Measurements from ENCODE around the gene PIR.

PIR gene

DNA sequence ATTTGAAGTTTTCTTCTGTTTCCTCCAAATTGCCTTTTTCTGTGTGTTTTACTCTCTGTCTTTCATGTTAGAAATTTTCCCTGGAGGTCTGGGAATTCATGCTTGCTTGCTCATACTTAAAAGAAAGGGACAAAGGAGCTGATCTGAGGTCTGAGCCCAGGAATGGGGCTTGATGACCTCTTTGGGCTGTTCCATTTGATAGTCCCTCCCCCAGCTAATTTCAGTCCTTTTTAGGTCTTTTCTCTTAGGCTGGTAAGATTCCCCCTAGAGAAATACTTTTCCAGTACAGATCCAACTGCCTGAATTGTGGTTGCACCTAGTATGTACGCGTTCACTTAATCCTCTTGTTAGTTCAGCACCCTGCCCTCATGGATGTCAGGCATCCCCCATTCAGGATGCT is 152.3 kb downstream of the PIR start:
- Histone ChIP-seq H3K4me1 (ENCODE audit: control extremely low read depth in 1 of 4, control insufficient read depth in 4 of 4, insufficient read depth in 4 of 4, low read length in 3 of 4) (peaks cover 0 to 3% (median 1%) of the 10 kb centered on the region in 4 experiments), H3K4me3 (ENCODE audit: control insufficient read depth in 1 of 7, extremely low read depth in 1 of 7, insufficient read depth in 4 of 7, low read depth in 2 of 7, low read length in 6 of 7) (no peak overlapping the region), H3K27me3 (replicated peaks in 2 of 5; ENCODE audit: control insufficient read depth in 4 of 5, insufficient read depth in 5 of 5, low read length in 4 of 5) (peaks cover 3 to 40% (median 3%) of the 10 kb centered on the region in 5 experiments), H3K9me3 (ENCODE audit: control extremely low read depth in 1 of 5, control insufficient read depth in 4 of 5, insufficient read depth in 2 of 5, low read depth in 1 of 5, low read length in 4 of 5) (no peaks in the 10 kb centered on the region), H3K27ac (ENCODE audit: insufficient read depth in 1 of 2, low read depth in 1 of 2, low read length in 2 of 2, poor library complexity in 1 of 2, severe bottlenecking in 2 of 2) (no peak overlapping the region), H3K36me3 (ENCODE audit: control insufficient read depth in 4 of 4, insufficient read depth in 4 of 4, low read length in 3 of 4) (no peaks in the 10 kb centered on the region)
- ChIA-PET POLR2A (no interaction called here), CTCF (interaction anchor here (1.4 kb wide), 1 partner anchor 128 kb away, joined by 3 read pairs; no protein-coding TSS in a partner anchor)
- WGBS (ENCODE audit: insufficient coverage) = no CpG with 5 or more reads among the region's 2 CpGs
- no peak for DNase-seq

- ChIA-PET POLR2A (no interaction called here), CTCF (no interaction called here)
- 39% methylated on average over 9 of the region's 10 CpGs for WGBS (ENCODE audit: insufficient coverage)
- Histone ChIP-seq H3K27me3 (replicated peaks in 2 of 5; ENCODE audit: control insufficient read depth in 4 of 5, insufficient read depth in 5 of 5, low read length in 4 of 5) (peaks cover 3 to 40% (median 3%) of the 10 kb centered on the region in 5 experiments), H3K36me3 (ENCODE audit: control insufficient read depth in 4 of 4, insufficient read depth in 4 of 4, low read length in 3 of 4) (peaks cover 0 to 10% (median 5%) of the 10 kb centered on the region in 4 experiments), H3K4me1 (ENCODE audit: control extremely low read depth in 1 of 4, control insufficient read depth in 4 of 4, insufficient read depth in 4 of 4, low read length in 3 of 4) (peaks cover 0 to 10% (median 2%) of the 10 kb centered on the region in 4 experiments), H3K27ac (ENCODE audit: insufficient read depth in 1 of 2, low read depth in 1 of 2, low read length in 2 of 2, poor library complexity in 1 of 2, severe bottlenecking in 2 of 2) (peak overlapping the region; percentile 65 to 67), H3K9me3 (ENCODE audit: control extremely low read depth in 1 of 5, control insufficient read depth in 4 of 5, insufficient read depth in 2 of 5, low read depth in 1 of 5, low read length in 4 of 5) (peaks cover 0 to 4% (median 0%) of the 10 kb centered on the region in 5 experiments), H3K4me3 (ENCODE audit: control insufficient read depth in 1 of 7, extremely low read depth in 1 of 7, insufficient read depth in 4 of 7, low read depth in 2 of 7, low read length in 6 of 7) (peak overlapping the region in 6 of 7 experiments; percentile 60 to 83 (median 77))
- peak; percentile 71 to 79 (median 78) for DNase-seq
Observed at GRCh38 chrX:15336023-15336413, 157.1 kb downstream of the PIR start.

DNA sequence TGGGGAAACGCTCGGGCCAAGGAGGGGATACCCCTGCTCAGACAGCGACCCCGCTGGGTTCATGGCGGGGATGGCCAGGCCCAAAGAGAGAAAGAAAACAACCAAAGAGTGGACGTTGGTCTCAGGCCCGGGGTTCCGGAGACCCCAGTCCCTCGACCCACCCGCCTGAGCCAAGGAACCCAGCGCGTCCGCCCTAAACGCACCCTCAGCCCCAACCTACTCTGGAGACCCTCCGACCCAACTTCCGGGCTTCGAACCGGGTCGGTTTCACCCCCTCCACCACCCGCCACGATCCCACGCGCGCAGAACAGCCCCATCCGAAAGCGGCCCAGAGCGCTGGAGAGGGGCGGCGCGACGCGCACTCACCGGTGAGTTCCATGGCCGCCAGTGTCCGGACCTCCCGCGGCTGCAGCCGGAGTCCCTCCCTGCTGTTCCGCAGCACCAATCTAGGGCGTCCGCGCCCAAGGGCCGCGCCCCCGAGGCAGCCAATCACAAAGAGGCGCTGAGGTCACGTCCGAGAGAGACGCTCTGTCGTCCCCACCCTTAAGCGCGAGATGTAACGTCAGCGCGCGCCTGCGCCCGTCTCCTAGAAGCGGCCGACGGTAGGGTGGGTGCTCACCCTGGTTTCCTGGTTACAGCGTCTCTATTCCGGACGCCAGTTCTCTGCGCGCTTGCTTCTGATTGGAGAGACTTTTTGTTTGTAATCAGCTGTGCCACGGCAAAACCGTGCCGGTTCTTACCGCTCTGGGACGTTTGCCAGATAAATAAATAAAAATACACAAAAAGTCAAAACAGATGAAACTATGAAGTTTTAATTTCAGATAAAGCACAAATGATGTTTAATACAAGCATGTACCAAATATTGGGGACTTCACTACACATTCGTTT is 157.8 kb downstream of the PIR start, which contains the start of gene PIGA:
Gene PIGA (minus strand): TSS at position 389 of the 888 bp plus-strand sequence. CDS start 3,593 bp downstream, outside the sequence.
- WGBS (ENCODE audit: insufficient coverage) = 30% methylated on average over 60 of the region's 72 CpGs
- POLR2A ChIA-PET = no interaction called here
- Histone ChIP-seq H3K36me3 (ENCODE audit: control insufficient read depth in 4 of 4, insufficient read depth in 4 of 4, low read length in 3 of 4) (peaks cover 0 to 13% (median 6%) of the 10 kb centered on the region in 4 experiments), H3K4me3 (ENCODE audit: control insufficient read depth in 1 of 7, extremely low read depth in 1 of 7, insufficient read depth in 4 of 7, low read depth in 2 of 7, low read length in 6 of 7) (peak within 1 kb of the TSS; percentile 73 to 90 (median 77)), H3K27me3 (replicated peaks in 2 of 5; ENCODE audit: control insufficient read depth in 4 of 5, insufficient read depth in 5 of 5, low read length in 4 of 5) (peaks cover 3 to 36% (median 3%) of the 10 kb centered on the region in 5 experiments), H3K27ac (ENCODE audit: insufficient read depth in 1 of 2, low read depth in 1 of 2, low read length in 2 of 2, poor library complexity in 1 of 2, severe bottlenecking in 2 of 2) (peak within 1 kb of the TSS; percentile 65 to 79), H3K9me3 (ENCODE audit: control extremely low read depth in 1 of 5, control insufficient read depth in 4 of 5, insufficient read depth in 2 of 5, low read depth in 1 of 5, low read length in 4 of 5) (peaks cover 0 to 4% (median 0%) of the 10 kb centered on the region in 5 experiments), H3K4me1 (ENCODE audit: control extremely low read depth in 1 of 4, control insufficient read depth in 4 of 4, insufficient read depth in 4 of 4, low read length in 3 of 4) (peaks cover 0 to 10% (median 2%) of the 10 kb centered on the region in 4 experiments)
- CTCF ChIA-PET = no interaction called here
- peak; percentile 94 to 98 (median 97) for DNase-seq
